Ishikawa (cell line): ENCODE results near the gene ATL3.

Experiments
- CEBPB ChIP-seq: IDR thresholded peaks from 2 replicates; pipeline ENCODE4 v1.6.1; 2012
- CREB1 ChIP-seq: IDR thresholded peaks from 2 replicates; pipeline ENCODE4 v1.6.1; 2012; ENCODE audit warnings: low read depth
- EGR1 ChIP-seq: IDR thresholded peaks from 2 replicates; pipeline ENCODE4 v1.6.1; 2012
- EP300 ChIP-seq: IDR thresholded peaks from 2 replicates; pipeline ENCODE4 v1.6.1; 2012; ENCODE audit warnings: borderline replicate concordance
- FOXM1 ChIP-seq: IDR thresholded peaks from 2 replicates; pipeline ENCODE4 v1.6.1; 2012; ENCODE audit warnings: low read depth, borderline replicate concordance
- NFIC ChIP-seq: IDR thresholded peaks from 2 replicates; pipeline ENCODE4 v1.6.1; 2012
- RAD21 ChIP-seq: IDR thresholded peaks from 2 replicates; pipeline ENCODE4 v1.6.1; 2012; ENCODE audit warnings: low read depth
- TAF1 ChIP-seq: IDR thresholded peaks from 2 replicates; pipeline ENCODE4 v1.6.1; 2012; ENCODE audit warnings: low read depth, mild to moderate bottlenecking
- TCF12 ChIP-seq: IDR thresholded peaks from 2 replicates; pipeline ENCODE4 v1.6.1; 2012; ENCODE audit warnings: low read depth
- TEAD4 ChIP-seq: IDR thresholded peaks from 2 replicates; pipeline ENCODE4 v1.6.1; 2012
- YY1 ChIP-seq: IDR thresholded peaks from 2 replicates; pipeline ENCODE4 v1.6.1; 2012; ENCODE audit warnings: low read depth
- ZBTB7A ChIP-seq: IDR thresholded peaks from 2 replicates; pipeline ENCODE4 v1.6.1; 2012; ENCODE audit warnings: low read depth
- TF ChIP-seq, protein P1 (sequence below): IDR thresholded peaks from 2 replicates; pipeline ENCODE4 v1.6.1; 2012; ENCODE audit warnings: low read depth, mild to moderate bottlenecking
- TF ChIP-seq, protein P2 (sequence below): IDR thresholded peaks from 2 replicates; pipeline ENCODE4 v1.6.1; 2012
- TF ChIP-seq, protein P3 (sequence below): IDR thresholded peaks from 2 replicates; pipeline ENCODE4 v1.6.1; 2012

Gene ATL3

DNA sequence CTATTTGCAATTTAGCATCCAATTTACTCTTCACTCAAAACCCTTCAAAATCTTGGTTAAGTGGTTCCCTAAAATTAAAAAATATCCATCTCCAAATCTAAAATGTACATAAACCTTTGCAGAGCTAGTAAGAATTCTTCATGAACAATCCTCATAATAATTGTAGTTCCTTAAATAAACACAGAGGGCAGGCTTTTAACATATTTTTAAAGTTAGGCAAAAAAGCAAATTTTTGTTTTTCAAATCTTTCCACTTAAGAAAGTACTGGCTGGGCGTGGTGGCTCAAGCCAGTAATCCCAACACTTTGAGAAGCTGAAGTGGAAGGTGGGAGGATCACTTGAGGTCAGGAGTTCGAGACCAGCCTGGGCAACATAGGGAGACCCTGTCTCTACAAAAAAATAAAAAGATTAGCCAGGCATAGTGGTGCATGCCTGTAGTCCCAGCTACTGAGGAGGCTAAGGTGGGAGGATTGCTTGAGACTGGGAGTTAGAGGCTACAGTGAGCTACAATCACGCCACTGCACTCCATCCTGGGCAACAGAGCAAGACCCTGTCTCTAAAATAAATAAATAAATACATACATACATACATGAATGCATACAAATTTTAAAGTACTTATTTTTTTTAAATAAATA is 31.9 kb downstream of the ATL3 start:
- TF ChIP-seq RAD21 (peak; percentile 20), EGR1 (no peak)

DNA sequence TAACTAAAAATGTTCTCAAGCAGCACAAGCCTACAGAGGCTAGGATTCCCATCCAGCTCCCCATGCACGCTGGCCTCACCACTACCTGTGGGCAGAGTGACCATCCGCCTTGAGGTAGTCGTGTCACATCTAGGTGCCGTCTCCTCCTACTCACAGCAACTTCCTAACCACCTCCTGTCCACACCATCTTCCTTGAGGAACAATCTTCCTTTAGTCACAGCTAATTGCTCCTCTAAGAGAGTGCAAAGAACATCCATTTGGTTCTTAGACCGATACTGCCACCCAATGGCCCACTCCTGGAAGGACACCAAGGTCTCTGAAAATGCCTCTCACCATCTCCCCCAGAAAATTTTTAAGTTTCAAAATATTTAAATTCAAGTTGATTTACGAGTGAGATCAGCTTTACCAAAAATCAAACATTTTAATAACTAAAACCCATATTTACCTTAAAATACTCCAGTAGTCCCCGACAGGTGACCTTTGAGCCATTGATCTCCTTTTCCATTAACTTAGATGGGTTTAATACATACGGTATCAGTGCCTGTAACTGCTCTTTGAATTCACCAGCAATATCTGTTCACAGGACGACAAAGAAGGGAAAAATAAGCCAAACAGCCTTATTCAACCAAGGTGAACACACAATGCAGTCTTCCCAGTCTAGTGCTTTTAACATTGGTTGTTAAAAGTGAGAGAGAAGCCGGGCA is 35.3 kb downstream of the ATL3 start:
- TF ChIP-seq, protein P1, sequence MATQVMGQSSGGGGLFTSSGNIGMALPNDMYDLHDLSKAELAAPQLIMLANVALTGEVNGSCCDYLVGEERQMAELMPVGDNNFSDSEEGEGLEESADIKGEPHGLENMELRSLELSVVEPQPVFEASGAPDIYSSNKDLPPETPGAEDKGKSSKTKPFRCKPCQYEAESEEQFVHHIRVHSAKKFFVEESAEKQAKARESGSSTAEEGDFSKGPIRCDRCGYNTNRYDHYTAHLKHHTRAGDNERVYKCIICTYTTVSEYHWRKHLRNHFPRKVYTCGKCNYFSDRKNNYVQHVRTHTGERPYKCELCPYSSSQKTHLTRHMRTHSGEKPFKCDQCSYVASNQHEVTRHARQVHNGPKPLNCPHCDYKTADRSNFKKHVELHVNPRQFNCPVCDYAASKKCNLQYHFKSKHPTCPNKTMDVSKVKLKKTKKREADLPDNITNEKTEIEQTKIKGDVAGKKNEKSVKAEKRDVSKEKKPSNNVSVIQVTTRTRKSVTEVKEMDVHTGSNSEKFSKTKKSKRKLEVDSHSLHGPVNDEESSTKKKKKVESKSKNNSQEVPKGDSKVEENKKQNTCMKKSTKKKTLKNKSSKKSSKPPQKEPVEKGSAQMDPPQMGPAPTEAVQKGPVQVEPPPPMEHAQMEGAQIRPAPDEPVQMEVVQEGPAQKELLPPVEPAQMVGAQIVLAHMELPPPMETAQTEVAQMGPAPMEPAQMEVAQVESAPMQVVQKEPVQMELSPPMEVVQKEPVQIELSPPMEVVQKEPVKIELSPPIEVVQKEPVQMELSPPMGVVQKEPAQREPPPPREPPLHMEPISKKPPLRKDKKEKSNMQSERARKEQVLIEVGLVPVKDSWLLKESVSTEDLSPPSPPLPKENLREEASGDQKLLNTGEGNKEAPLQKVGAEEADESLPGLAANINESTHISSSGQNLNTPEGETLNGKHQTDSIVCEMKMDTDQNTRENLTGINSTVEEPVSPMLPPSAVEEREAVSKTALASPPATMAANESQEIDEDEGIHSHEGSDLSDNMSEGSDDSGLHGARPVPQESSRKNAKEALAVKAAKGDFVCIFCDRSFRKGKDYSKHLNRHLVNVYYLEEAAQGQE, result no peak
- TF ChIP-seq CEBPB, result no peak
- no peak for TF ChIP-seq NFIC
- no peak for TF ChIP-seq TCF12
- peak; percentile 76 for TF ChIP-seq RAD21

DNA sequence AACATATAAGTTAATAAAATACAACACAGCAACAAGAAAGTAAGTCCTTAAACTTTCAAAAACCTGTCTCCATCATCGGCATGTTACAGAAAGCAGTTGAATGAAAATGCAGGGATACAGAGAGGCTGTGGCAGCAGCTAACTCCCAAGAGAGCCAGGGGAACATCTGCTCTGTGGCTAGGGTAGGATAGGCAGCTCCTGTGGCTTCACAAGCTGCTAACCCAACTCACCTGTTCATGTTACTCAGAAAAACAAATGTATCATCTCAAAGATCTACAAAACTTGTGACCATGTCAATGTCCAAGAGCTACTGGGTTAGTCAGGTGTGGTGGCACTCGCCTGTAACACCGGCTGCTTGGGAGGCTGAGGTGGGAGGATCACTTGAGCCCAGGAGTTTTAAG is 41.8 kb downstream of the ATL3 start:
- TF ChIP-seq EGR1 (no peak), TAF1 (no peak), RAD21 (no peak), CREB1 (no peak), CEBPB (no peak), ZBTB7A (no peak)

DNA sequence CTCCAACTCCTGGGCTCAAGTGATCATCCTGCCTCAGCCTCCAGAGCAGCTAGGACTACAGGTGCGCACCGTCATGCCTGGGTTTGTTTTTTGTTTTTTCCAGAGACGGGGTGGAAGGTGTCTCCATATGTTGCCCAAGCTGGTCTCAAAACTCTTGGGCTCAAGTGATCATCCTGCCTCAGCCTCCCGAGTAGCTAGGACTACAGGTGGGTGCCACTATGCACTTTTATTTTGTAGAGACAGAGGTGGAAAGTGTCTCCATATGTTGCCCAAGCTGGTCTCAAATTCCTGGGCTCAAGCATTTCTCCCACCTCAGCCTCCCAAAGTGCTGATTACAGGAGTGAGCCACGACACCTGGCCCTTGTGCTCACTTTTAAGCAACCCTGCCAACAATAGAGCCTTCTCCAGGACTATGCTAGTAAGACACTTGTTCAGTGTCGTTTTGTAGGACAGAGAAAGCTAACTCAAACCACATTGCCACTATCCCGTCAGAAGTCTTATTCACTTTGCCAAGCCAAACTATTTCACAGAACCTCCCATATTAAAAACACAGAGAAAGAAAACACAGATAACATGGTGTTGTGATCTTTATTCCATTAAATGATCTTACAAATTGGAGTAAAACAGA is 47.5 kb downstream of the ATL3 start:
- TF ChIP-seq YY1 (no peak), NFIC (no peak), ZBTB7A (no peak), EP300 (no peak), CREB1 (no peak), FOXM1 (no peak), CEBPB (no peak), TAF1 (no peak), TCF12 (no peak), EGR1 (no peak), TEAD4 (no peak), RAD21 (no peak)
- TF ChIP-seq, protein P1, result no peak
- TF ChIP-seq, protein P2, sequence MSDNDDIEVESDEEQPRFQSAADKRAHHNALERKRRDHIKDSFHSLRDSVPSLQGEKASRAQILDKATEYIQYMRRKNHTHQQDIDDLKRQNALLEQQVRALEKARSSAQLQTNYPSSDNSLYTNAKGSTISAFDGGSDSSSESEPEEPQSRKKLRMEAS, result no peak
- TF ChIP-seq, protein P3, sequence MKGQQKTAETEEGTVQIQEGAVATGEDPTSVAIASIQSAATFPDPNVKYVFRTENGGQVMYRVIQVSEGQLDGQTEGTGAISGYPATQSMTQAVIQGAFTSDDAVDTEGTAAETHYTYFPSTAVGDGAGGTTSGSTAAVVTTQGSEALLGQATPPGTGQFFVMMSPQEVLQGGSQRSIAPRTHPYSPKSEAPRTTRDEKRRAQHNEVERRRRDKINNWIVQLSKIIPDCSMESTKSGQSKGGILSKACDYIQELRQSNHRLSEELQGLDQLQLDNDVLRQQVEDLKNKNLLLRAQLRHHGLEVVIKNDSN, result no peak

DNA sequence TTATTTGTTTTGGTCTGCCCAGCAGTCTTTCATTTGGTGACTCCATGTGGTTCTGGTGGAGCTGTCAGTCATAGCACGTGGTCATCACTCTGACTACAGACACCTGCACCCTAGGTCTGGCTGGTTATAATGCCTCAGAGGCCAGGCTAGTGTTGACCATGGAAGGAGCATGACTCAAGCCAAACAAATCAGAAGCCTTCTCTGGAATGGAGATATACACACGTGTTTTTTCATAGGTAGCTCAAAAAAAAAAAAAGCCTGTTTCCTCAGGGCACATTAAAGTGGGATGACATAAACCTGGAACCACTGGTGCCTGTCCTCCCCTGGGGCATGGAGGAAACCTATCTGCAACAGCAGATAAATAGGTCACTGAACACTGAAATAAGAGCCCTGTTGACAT is 48.9 kb downstream of the ATL3 start:
- no peak for TF ChIP-seq NFIC
- TF ChIP-seq FOXM1, result no peak
- TF ChIP-seq CREB1, result no peak
- TF ChIP-seq ZBTB7A, result no peak
- no peak for TF ChIP-seq EP300
- TF ChIP-seq TEAD4, result no peak
- TF ChIP-seq, protein P2, result no peak; the same call in 1 of the 2 replicates
- TF ChIP-seq RAD21, result no peak

DNA sequence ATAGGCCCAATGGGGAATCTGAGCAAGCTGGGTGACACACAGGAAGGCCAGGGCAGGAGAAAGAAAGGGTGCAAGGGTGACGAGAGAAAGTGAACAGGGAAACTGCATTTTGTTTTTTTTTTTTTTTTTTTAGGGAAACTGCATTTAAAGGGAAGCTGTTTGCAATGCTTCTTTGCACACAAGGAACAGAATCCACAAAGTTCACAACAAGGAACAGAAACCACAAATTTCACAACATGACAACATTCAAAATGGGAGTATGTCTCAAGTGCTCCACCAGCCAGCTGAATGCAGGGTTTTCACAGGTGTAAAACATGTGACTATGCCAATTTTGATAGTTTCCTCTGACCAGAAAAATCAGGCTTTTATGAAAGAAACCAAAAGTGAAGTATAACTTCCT is 50.1 kb downstream of the ATL3 start:
- TF ChIP-seq RAD21, result no peak
- TF ChIP-seq TEAD4, result no peak
- TF ChIP-seq TCF12, result no peak
- no peak for TF ChIP-seq EP300
- no peak for TF ChIP-seq ZBTB7A
- TF ChIP-seq FOXM1, result no peak
- TF ChIP-seq, protein P2, result no peak
- TF ChIP-seq, protein P3, result no peak
- TF ChIP-seq NFIC, result no peak
- TF ChIP-seq, protein P1, result no peak
- no peak for TF ChIP-seq TAF1
- no peak for TF ChIP-seq CEBPB
- TF ChIP-seq EGR1, result no peak
- no peak for TF ChIP-seq YY1
- TF ChIP-seq CREB1, result no peak
